ENCODE measurements around the gene LAMC1.

The LAMC1 gene

DNA sequence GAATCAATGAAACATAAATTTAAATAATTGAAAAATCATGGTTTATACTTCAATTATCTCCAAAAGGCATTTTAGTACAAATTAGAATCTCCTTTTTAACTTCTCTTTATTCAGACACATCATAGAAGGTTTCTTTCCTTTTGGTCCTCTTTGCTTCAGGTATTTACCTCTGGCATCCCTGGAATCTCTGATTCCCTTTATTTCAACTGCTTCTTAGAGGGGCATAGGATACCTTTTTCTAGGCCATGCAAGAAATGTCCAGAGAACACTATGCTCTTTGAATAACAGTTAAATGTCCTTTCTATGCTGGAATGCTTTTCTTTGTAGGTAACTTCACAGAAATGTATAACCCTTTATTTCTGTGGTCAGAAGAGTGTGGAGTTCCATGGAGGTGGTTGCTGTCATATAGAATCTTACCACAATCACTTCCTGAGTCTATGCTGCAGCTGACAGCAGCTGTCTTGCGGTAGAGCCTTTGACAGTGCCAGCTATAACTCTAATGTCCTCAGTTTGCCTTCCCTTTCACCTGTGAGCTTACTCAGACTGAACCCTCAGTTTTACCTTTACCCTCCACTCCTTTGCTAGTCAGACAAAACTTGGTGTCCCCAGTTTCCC is 171.4 kb downstream of the LAMC1 start:
- no peak for DNase-seq (ENCODE audit: low read depth in 2 of 2)

DNA sequence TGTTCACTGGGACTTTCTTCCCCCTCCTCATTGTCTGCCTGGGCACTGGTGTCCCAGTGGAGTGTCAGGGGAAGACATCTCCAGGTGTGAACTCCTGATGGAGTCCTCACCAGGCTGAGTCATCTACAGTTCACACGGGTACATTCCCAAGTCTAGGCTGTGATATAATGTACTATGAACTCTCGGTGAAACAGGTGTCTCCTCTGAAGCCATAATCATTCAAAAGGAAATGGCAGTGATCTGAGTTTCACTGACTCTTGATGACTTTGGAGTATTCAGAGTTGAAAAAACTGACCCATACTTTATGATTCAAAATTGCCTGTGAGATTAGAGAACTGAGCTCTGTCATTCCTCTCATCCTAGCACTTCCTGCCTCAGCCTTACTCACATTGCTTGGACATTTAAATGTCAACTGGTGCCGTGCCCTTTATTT is 171.9 kb downstream of the LAMC1 start:
- no peak for DNase-seq (ENCODE audit: low read depth in 2 of 2)
